Measurements from ENCODE around the gene MAPK8.
"Not testable (repeated sequence)": the region's sequence is repeated elsewhere in the genome, so short reads cannot be mapped to it uniquely, and the experiment has no call there.

MAPK8 gene

GRCh38 chr10:48306265-48306869 lies at the start of gene MAPK8:
TSS of gene MAPK8 (plus strand) at chr10:48306677. CDS start at chr10:48401661, 94,984 bp downstream.
- FAIRE-seq = no peak

GRCh38 chr10:48257407-48257961 lies 49.0 kb upstream of the MAPK8 start:
- FAIRE-seq = no peak

- no peak for FAIRE-seq
Measured at GRCh38 chr10:48258105-48258504, 48.4 kb upstream of the MAPK8 start.

- no peak for FAIRE-seq
Measured at GRCh38 chr10:48266528-48266927, 39.9 kb upstream of the MAPK8 start.

GRCh38 chr10:48271047-48271730 lies 35.3 kb upstream of the MAPK8 start:
- no peak for FAIRE-seq

- FAIRE-seq = no peak
Measured at GRCh38 chr10:48272682-48273081, 33.8 kb upstream of the MAPK8 start.

- no peak for FAIRE-seq
Measured at GRCh38 chr10:48273741-48274140, 32.7 kb upstream of the MAPK8 start.

GRCh38 chr10:48274636-48275035 lies 31.8 kb upstream of the MAPK8 start, which contains the start of gene FRMPD2:
TSS of gene FRMPD2 (minus strand) at chr10:48274696. CDS start at chr10:48274567, 129 bp downstream.
- FAIRE-seq = no peak

GRCh38 chr10:48277093-48277492 lies 29.4 kb upstream of the MAPK8 start:
- FAIRE-seq = no peak

GRCh38 chr10:48279081-48279751 lies 27.3 kb upstream of the MAPK8 start:
- no peak for FAIRE-seq

GRCh38 chr10:48281697-48282096 lies 24.8 kb upstream of the MAPK8 start:
- FAIRE-seq = not testable (repeated sequence)

GRCh38 chr10:48282829-48283228 lies 23.6 kb upstream of the MAPK8 start:
- no peak for FAIRE-seq

GRCh38 chr10:48284002-48284546 lies 22.4 kb upstream of the MAPK8 start:
- no peak for FAIRE-seq

- FAIRE-seq = no peak
Measured at GRCh38 chr10:48284811-48285210, 21.7 kb upstream of the MAPK8 start.

GRCh38 chr10:48285710-48286109 lies 20.8 kb upstream of the MAPK8 start:
- no peak for FAIRE-seq

- no peak for FAIRE-seq
Measured at GRCh38 chr10:48286356-48286755, 20.1 kb upstream of the MAPK8 start.

GRCh38 chr10:48287417-48288391 lies 18.8 kb upstream of the MAPK8 start:
- FAIRE-seq = no peak

- FAIRE-seq = no peak
Measured at GRCh38 chr10:48288661-48289060, 17.8 kb upstream of the MAPK8 start.

- no peak for FAIRE-seq
Measured at GRCh38 chr10:48289501-48290238, 16.8 kb upstream of the MAPK8 start.

- FAIRE-seq = no peak
Measured at GRCh38 chr10:48290286-48290685, 16.2 kb upstream of the MAPK8 start.

GRCh38 chr10:48291190-48291589 lies 15.3 kb upstream of the MAPK8 start:
- FAIRE-seq = no peak
